Liver (tissue), 9 donors: ENCODE results near the gene VENTX. TPM values are rescaled to one million over a fixed set of nuclear protein-coding genes. Genes with fewer than 3 reads are reported as not detected.

Source experiments
- DNase-seq: peaks from one replicate; pipeline ENCODE4 v3.0.0-alpha.2; 2017; ENCODE audit warnings: low spot score
- H3K27ac ChIP-seq, 2 donors: one replicate each; pipeline ENCODE4 v1.7.0; 2013; ENCODE audit warnings: inconsistent platforms in 2 of 2, low read length in 2 of 2, control low read depth in 1 of 2, low read depth in 1 of 2, mild to moderate bottlenecking in 1 of 2
- H3K27me3 ChIP-seq, 4 donors: one replicate each; pipeline versions ENCODE4 v1.6.1 to v1.7.0; 2013; ENCODE audit warnings: low read length in 3 of 4, inconsistent platforms in 1 of 4, mild to moderate bottlenecking in 1 of 4, moderate library complexity in 1 of 4; ENCODE audit not compliant: control insufficient read depth in 4 of 4, insufficient read depth in 4 of 4
- H3K36me3 ChIP-seq, 4 donors: one replicate each; pipeline versions ENCODE4 v1.6.1 to v1.7.0; 2013; ENCODE audit warnings: low read length in 3 of 4, mild to moderate bottlenecking in 3 of 4, low read depth in 1 of 4, moderate library complexity in 1 of 4; ENCODE audit not compliant: control insufficient read depth in 4 of 4, insufficient read depth in 3 of 4
- H3K4me1 ChIP-seq, 4 donors: one replicate each; pipeline versions ENCODE4 v1.6.1 to v1.7.0; 2013; ENCODE audit warnings: low read length in 3 of 4, mild to moderate bottlenecking in 3 of 4, moderate library complexity in 1 of 4; ENCODE audit not compliant: control insufficient read depth in 4 of 4, insufficient read depth in 4 of 4
- H3K4me3 ChIP-seq, 3 donors: one replicate each; pipeline versions ENCODE4 v1.6.1 to v1.7.0; 2013; ENCODE audit warnings: low read length in 3 of 3, control low read depth in 1 of 3, low read depth in 1 of 3, mild to moderate bottlenecking in 1 of 3
- H3K9ac ChIP-seq, 2 donors: one replicate each; pipeline ENCODE4 v1.7.0; 2013; ENCODE audit warnings: low read length in 2 of 2, mild to moderate bottlenecking in 2 of 2, moderate library complexity in 2 of 2, control low read depth in 1 of 2, low read depth in 1 of 2
- H3K9me3 ChIP-seq, 4 donors: one replicate each; pipeline versions ENCODE4 v1.6.1 to v1.7.0; 2013; ENCODE audit warnings: low read length in 3 of 4; ENCODE audit not compliant: control insufficient read depth in 4 of 4
- CTCF ChIP-seq: fragments of 150-350 bp; IDR thresholded peaks from 2 replicates; pipeline ENCODE4 v1.5.1; 2017; ENCODE audit warnings: improper control_type of control experiment, low read depth, low read length; ENCODE audit not compliant: missing input control
- EGR1 ChIP-seq, 2 donors: IDR thresholded peaks; 2 replicates each; pipeline ENCODE4 v1.6.1; 2016 to 2018; ENCODE audit warnings: antibody characterized with exemption in 2 of 2, low read depth in 2 of 2
- FOXA1 ChIP-seq: IDR thresholded peaks from 2 replicates; pipeline ENCODE4 v1.6.1; 2016; ENCODE audit warnings: antibody characterized with exemption
- FOXA2 ChIP-seq: IDR thresholded peaks from 2 replicates; pipeline ENCODE4 v1.6.1; 2016; ENCODE audit warnings: antibody characterized with exemption
- GABPA ChIP-seq, 2 donors: IDR thresholded peaks in 1 of 2; conservative IDR thresholded peaks in 1 of 2; 2 replicates each; pipeline ENCODE4 v1.6.1; 2016; ENCODE audit warnings: antibody characterized with exemption in 2 of 2, mild to moderate bottlenecking in 1 of 2, moderate library complexity in 1 of 2
- HNF4A ChIP-seq, 2 donors: conservative IDR thresholded peaks; 2 replicates each; pipeline ENCODE4 v1.6.1; 2016; ENCODE audit warnings: antibody characterized with exemption in 2 of 2, mild to moderate bottlenecking in 2 of 2
- HNF4G ChIP-seq: IDR thresholded peaks from 2 replicates; pipeline ENCODE4 v1.6.1; 2016; ENCODE audit warnings: antibody characterized with exemption
- JUND ChIP-seq, 2 donors: IDR thresholded peaks; 2 replicates each; pipeline ENCODE4 v1.6.1; 2016; ENCODE audit warnings: antibody characterized with exemption in 2 of 2
- NR2F2 ChIP-seq: IDR thresholded peaks from 2 replicates; pipeline ENCODE4 v1.6.1; 2016; ENCODE audit warnings: antibody characterized with exemption
- RAD21 ChIP-seq, 2 donors: IDR thresholded peaks; 2 replicates each; pipeline ENCODE4 v1.6.1; 2016; ENCODE audit warnings: antibody characterized with exemption in 2 of 2, mild to moderate bottlenecking in 2 of 2
- RXRA ChIP-seq, 2 donors: IDR thresholded peaks; 2 replicates each; pipeline ENCODE4 v1.6.1; 2017 to 2018; ENCODE audit warnings: antibody characterized with exemption in 2 of 2, mild to moderate bottlenecking in 1 of 2
- SP1 ChIP-seq: IDR thresholded peaks from 2 replicates; pipeline ENCODE4 v1.6.1; 2018; ENCODE audit warnings: antibody characterized with exemption, mild to moderate bottlenecking
- TAF1 ChIP-seq: conservative IDR thresholded peaks from 2 replicates; pipeline ENCODE4 v1.6.1; 2016; ENCODE audit warnings: antibody characterized with exemption, mild to moderate bottlenecking
- YY1 ChIP-seq: IDR thresholded peaks from 2 replicates; pipeline ENCODE4 v1.6.1; 2016; ENCODE audit warnings: antibody characterized with exemption, mild to moderate bottlenecking
- ZBTB33 ChIP-seq: IDR thresholded peaks from 2 replicates; pipeline ENCODE4 v1.6.1; 2016; ENCODE audit warnings: antibody characterized with exemption
- WGBS: extraction: QIAGEN DNeasy Blood & Tissue Kit; methylation state at CpG from one replicate; pipeline ENCODE4 v1.1.7; 2013; 5-methylcytosine and 5-hydroxymethylcytosine counted together
- polyA plus RNA-seq, 2 donors: library from polyadenylated mRNA; stranded (reverse) in 1 of 2; unstranded in 1 of 2; fragments of 200-250 nt in 1 of 2; fragments of >200 nt in 1 of 2; fragmentation: Nextera tagmentation in 1 of 2; extraction: Ambion mirVana in 1 of 2; gene quantifications; one replicate each; pipeline versions ENCODE4 v1.2.1 to v1.2.3, GENCODE V29; 2013 to 2015
- total RNA-seq, 2 donors: library from RNA; depleted of rRNA; stranded (reverse); fragments of >200 nt; gene quantifications; one replicate each; pipeline ENCODE4 v1.2.3, GENCODE V29; 2014
- TF ChIP-seq, protein P1 (sequence below): IDR thresholded peaks from 2 replicates; pipeline ENCODE4 v1.6.1; 2016; ENCODE audit warnings: antibody characterized with exemption, mild to moderate bottlenecking
- TF ChIP-seq, protein P2 (sequence below): IDR thresholded peaks from 2 replicates; pipeline ENCODE4 v1.6.1; 2016; ENCODE audit warnings: antibody characterized with exemption
- TF ChIP-seq, protein P3 (sequence below): IDR thresholded peaks from 2 replicates; pipeline ENCODE4 v1.6.1; 2016; ENCODE audit warnings: antibody characterized with exemption
- donor health status: healthy.
- donor health status: healthy.
- donor health status: healthy.
- donor health status: healthy.
- donor health status: healthy.

VENTX gene
- total and polyA plus RNA-seq, 4 donors, result 0.05 to 0.25 (median 0.09) TPM

DNA sequence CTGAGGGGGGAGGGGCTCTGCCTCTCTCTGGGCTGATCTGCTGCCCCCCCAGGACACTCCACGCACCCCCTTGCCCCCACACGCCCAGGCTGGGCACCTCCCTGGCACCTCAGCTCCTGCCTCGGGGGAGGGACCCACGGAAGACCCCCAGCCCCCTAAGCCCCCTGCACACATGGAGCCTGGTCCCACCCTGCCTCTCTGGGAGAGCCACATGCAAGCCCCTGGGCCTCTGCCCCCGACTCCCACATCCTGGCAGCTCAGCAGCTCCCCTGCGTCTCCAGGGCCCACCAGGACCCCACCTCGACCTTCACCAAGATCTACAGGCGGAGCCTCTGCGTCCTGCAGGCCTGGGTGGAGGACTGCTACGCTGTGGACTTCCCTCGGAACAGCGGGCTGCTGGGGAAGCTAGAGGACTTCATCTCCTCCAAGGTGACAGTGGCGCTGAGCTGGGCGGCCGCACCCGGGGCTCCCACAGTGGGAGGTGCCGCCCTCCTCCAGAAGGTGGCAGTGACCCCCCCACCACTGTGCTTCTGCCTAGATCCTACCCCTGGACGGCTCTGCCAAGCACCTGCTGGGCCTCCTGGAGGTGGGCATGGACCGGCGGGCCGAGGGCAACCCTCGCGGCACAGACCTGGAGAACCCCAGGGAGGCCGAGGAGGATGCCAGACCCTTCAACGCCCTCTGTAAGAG lies 26.4 kb upstream of the VENTX start:
- TF ChIP-seq HNF4G (no peak), TAF1 (no peak), ZBTB33 (no peak), JUND (IDR thresholded peaks at IDR 0.05) (no peak), RXRA (IDR thresholded peaks at IDR 0.05) (no peak), HNF4A (conservative IDR thresholded peaks at IDR 0.05) (no peak), SP1 (no peak), CTCF (no peak), RAD21 (IDR thresholded peaks at IDR 0.05) (no peak), EGR1 (IDR thresholded peaks at IDR 0.05; ENCODE audit: low read depth in 2 of 2) (no peak), NR2F2 (no peak), FOXA2 (no peak), YY1 (no peak), FOXA1 (no peak), GABPA (IDR thresholded peaks at IDR 0.05 in 1 of 2, conservative IDR thresholded peaks at IDR 0.05 in 1 of 2) (no peak)
- TF ChIP-seq, protein P1, sequence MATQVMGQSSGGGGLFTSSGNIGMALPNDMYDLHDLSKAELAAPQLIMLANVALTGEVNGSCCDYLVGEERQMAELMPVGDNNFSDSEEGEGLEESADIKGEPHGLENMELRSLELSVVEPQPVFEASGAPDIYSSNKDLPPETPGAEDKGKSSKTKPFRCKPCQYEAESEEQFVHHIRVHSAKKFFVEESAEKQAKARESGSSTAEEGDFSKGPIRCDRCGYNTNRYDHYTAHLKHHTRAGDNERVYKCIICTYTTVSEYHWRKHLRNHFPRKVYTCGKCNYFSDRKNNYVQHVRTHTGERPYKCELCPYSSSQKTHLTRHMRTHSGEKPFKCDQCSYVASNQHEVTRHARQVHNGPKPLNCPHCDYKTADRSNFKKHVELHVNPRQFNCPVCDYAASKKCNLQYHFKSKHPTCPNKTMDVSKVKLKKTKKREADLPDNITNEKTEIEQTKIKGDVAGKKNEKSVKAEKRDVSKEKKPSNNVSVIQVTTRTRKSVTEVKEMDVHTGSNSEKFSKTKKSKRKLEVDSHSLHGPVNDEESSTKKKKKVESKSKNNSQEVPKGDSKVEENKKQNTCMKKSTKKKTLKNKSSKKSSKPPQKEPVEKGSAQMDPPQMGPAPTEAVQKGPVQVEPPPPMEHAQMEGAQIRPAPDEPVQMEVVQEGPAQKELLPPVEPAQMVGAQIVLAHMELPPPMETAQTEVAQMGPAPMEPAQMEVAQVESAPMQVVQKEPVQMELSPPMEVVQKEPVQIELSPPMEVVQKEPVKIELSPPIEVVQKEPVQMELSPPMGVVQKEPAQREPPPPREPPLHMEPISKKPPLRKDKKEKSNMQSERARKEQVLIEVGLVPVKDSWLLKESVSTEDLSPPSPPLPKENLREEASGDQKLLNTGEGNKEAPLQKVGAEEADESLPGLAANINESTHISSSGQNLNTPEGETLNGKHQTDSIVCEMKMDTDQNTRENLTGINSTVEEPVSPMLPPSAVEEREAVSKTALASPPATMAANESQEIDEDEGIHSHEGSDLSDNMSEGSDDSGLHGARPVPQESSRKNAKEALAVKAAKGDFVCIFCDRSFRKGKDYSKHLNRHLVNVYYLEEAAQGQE, result no peak
- TF ChIP-seq, protein P2, sequence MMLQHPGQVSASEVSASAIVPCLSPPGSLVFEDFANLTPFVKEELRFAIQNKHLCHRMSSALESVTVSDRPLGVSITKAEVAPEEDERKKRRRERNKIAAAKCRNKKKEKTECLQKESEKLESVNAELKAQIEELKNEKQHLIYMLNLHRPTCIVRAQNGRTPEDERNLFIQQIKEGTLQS, result no peak
- TF ChIP-seq, protein P3, sequence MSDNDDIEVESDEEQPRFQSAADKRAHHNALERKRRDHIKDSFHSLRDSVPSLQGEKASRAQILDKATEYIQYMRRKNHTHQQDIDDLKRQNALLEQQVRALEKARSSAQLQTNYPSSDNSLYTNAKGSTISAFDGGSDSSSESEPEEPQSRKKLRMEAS, result no peak
- no peak overlapping the region for H3K27ac ChIP-seq
- no peaks in the 10 kb centered on the region for H3K4me1 ChIP-seq
- DNase-seq, result no peak
- peaks cover 0 to 2% (median 0%) of the 10 kb centered on the region in 4 donors for H3K27me3 ChIP-seq
- no peak overlapping the region for H3K4me3 ChIP-seq
- H3K9ac ChIP-seq, result no peak overlapping the region
- no peaks in the 10 kb centered on the region for H3K36me3 ChIP-seq
- no peaks in the 10 kb centered on the region for H3K9me3 ChIP-seq
- 81% methylated on average over 25 of the region's 25 CpGs for WGBS
